ENCODE results near the gene SELP.

SELP gene

GRCh38 chr1:169623132-169623926, 6.6 kb downstream of the SELP start:
- DNase-seq (ENCODE audit: low read depth in 1 of 2, low spot score in 1 of 2), result no peak

GRCh38 chr1:169620565-169620964, 9.4 kb downstream of the SELP start:
- no peak for DNase-seq (ENCODE audit: low read depth in 1 of 2, low spot score in 1 of 2)

GRCh38 chr1:169618367-169618766, 11.6 kb downstream of the SELP start:
- DNase-seq (ENCODE audit: low read depth in 1 of 2, low spot score in 1 of 2), result no peak

GRCh38 chr1:169615803-169616202, 14.1 kb downstream of the SELP start:
- no peak for DNase-seq (ENCODE audit: low read depth in 1 of 2, low spot score in 1 of 2)

- DNase-seq (ENCODE audit: low read depth in 1 of 2, low spot score in 1 of 2), result no peak
Observed at GRCh38 chr1:169610858-169611257, 19.1 kb downstream of the SELP start.

- DNase-seq (ENCODE audit: low read depth in 1 of 2, low spot score in 1 of 2), result no peak
Observed at GRCh38 chr1:169610108-169610507, 19.8 kb downstream of the SELP start.

GRCh38 chr1:169608226-169608625, 21.7 kb downstream of the SELP start:
- no peak for DNase-seq (ENCODE audit: low read depth in 1 of 2, low spot score in 1 of 2)

- DNase-seq (ENCODE audit: low read depth in 1 of 2, low spot score in 1 of 2), result peak in 1 of 2 donors; percentile 4
Observed at GRCh38 chr1:169604781-169605560, 25.0 kb downstream of the SELP start.

GRCh38 chr1:169601096-169601881, 28.6 kb downstream of the SELP start:
- no peak for DNase-seq (ENCODE audit: low read depth in 1 of 2, low spot score in 1 of 2)

- no peak for DNase-seq (ENCODE audit: low read depth in 1 of 2, low spot score in 1 of 2)
Observed at GRCh38 chr1:169595764-169596711, 33.9 kb downstream of the SELP start.

- no peak for DNase-seq (ENCODE audit: low read depth in 1 of 2, low spot score in 1 of 2)
Observed at GRCh38 chr1:169594391-169594790, 35.5 kb downstream of the SELP start.

- no peak for DNase-seq (ENCODE audit: low read depth in 1 of 2, low spot score in 1 of 2)
Observed at GRCh38 chr1:169590932-169591331, 39.0 kb downstream of the SELP start.

- no peak for DNase-seq (ENCODE audit: low read depth in 1 of 2, low spot score in 1 of 2)
Observed at GRCh38 chr1:169588785-169589485, 41.0 kb downstream of the SELP start.

- no peak for DNase-seq (ENCODE audit: low read depth in 1 of 2, low spot score in 1 of 2)
Observed at GRCh38 chr1:169588112-169588511, 41.8 kb downstream of the SELP start.

GRCh38 chr1:169586395-169587255, 43.3 kb downstream of the SELP start, which contains the start of gene F5:
TSS of gene F5 (minus strand) at chr1:169586481. CDS start at chr1:169586386, 95 bp downstream.
- peak; percentile 45 to 50 for DNase-seq (ENCODE audit: low read depth in 1 of 2, low spot score in 1 of 2)

- no peak for DNase-seq (ENCODE audit: low read depth in 1 of 2, low spot score in 1 of 2)
Observed at GRCh38 chr1:169586067-169586394, 43.9 kb downstream of the SELP start.

- DNase-seq (ENCODE audit: low read depth in 1 of 2, low spot score in 1 of 2), result no peak
Observed at GRCh38 chr1:169585181-169585580, 44.7 kb downstream of the SELP start.

- DNase-seq (ENCODE audit: low read depth in 1 of 2, low spot score in 1 of 2), result no peak
Observed at GRCh38 chr1:169584483-169585144, 45.3 kb downstream of the SELP start.
